PC-3 (cell line): Measurements from ENCODE around the gene KLK5. TPM values are rescaled to one million over a fixed set of nuclear protein-coding genes. Genes with fewer than 3 reads are reported as not detected.

ENCODE experiments used
- ATAC-seq: fragments of 200-7000 bp; cut with Tn5 transposase; 2 replicates; pipeline ENCODE4 v1.9.1; 2020; ENCODE audit warnings: mild to moderate bottlenecking, moderate library complexity
- BruUV-seq: library from RNA; stranded (reverse); fragments of 400-500 nt; replicated peaks from 2 replicates; lab custom pipeline; 2021; lab: Mats Ljungman, UMichigan
- CTCF ChIA-PET: fragments of 300-600 bp; sonication (Branson Sonifier 250); formaldehyde crosslinking; loops from one replicate; lab custom pipeline; 2022; ENCODE audit warnings: antibody characterized with exemption; lab: Charles Lee
- POLR2A ChIA-PET: fragments of 300-600 bp; sonication (Branson Sonifier 250); formaldehyde crosslinking; loops from one replicate; lab custom pipeline; 2022; ENCODE audit warnings: antibody characterized with exemption; ENCODE audit not compliant: unreplicated experiment; lab: Charles Lee
- DNase-seq: peaks from one replicate; pipeline ENCODE4 v3.0.0-alpha.2; 2015
- H2AFZ ChIP-seq: fragments of 300-600 bp; sonication (generic); 2 replicates; pipeline ENCODE4 v1.6.0; 2016; ENCODE audit warnings: antibody characterized with exemption, low read length
- H3F3A ChIP-seq: fragments of 300-600 bp; sonication (generic); one replicate; pipeline ENCODE4 v1.6.0; 2017; ENCODE audit warnings: antibody characterized with exemption, low read length, control low read depth, mild to moderate bottlenecking; ENCODE audit not compliant: unreplicated experiment
- H3K27ac ChIP-seq: fragments of 300-600 bp; sonication (generic); 2 replicates; pipeline ENCODE4 v1.5.1; 2016; ENCODE audit warnings: mild to moderate bottlenecking, low read length
- H3K27me3 ChIP-seq: fragments of 300-600 bp; sonication (generic); 2 replicates; pipeline ENCODE4 v1.6.1; 2016; ENCODE audit warnings: low read length, mixed read lengths
- H3K36me3 ChIP-seq: fragments of 300-600 bp; sonication (generic); 2 replicates; pipeline ENCODE4 v1.6.1; 2016; ENCODE audit warnings: low read depth, mixed run types, low read length, mixed read lengths
- H3K4me1 ChIP-seq: fragments of 300-600 bp; sonication (generic); 2 replicates; pipeline ENCODE4 v1.5.1; 2016; ENCODE audit warnings: low read length; ENCODE audit not compliant: insufficient read depth
- H3K4me2 ChIP-seq: fragments of 300-600 bp; sonication (generic); 2 replicates; pipeline ENCODE4 v1.6.0; 2016; ENCODE audit warnings: low read length
- H3K4me3 ChIP-seq: fragments of 300-600 bp; sonication (generic); 2 replicates; pipeline ENCODE4 v1.5.1; 2016; ENCODE audit warnings: mild to moderate bottlenecking, low read length, mixed read lengths
- H3K79me2 ChIP-seq: fragments of 300-600 bp; sonication (generic); 2 replicates; pipeline ENCODE4 v1.6.1; 2017; ENCODE audit warnings: low read length, mixed read lengths
- H3K9ac ChIP-seq: fragments of 300-600 bp; sonication (generic); 2 replicates; pipeline ENCODE4 v1.6.0; 2016; ENCODE audit warnings: mild to moderate bottlenecking, low read length
- H3K9me2 ChIP-seq: fragments of 300-600 bp; sonication (generic); replicated peaks from 2 replicates; pipeline ENCODE4 v1.6.1; 2016; ENCODE audit warnings: mixed run types, low read length, mixed read lengths
- H3K9me3 ChIP-seq: fragments of 300-600 bp; sonication (generic); 2 replicates; pipeline ENCODE4 v1.6.1; 2016; ENCODE audit warnings: low read length, mixed read lengths
- H4K20me1 ChIP-seq: fragments of 300-600 bp; sonication (generic); 2 replicates; pipeline ENCODE4 v1.6.1; 2016; ENCODE audit warnings: low read length, mixed read lengths
- EZH2 ChIP-seq: fragments of 300-600 bp; sonication (generic); IDR thresholded peaks from one replicate; pipeline ENCODE4 v1.6.1; 2017; ENCODE audit warnings: antibody characterized with exemption, mild to moderate bottlenecking, low read length; ENCODE audit not compliant: unreplicated experiment
- EZH2phosphoT487 ChIP-seq: fragments of 300-600 bp; sonication (generic); IDR thresholded peaks from 2 replicates; pipeline ENCODE4 v1.6.1; 2018; ENCODE audit warnings: mild to moderate bottlenecking, antibody characterized with exemption, low read length, borderline replicate concordance
- intact Hi-C: fragments of 100-400 bp; cut with micrococcal nuclease; formaldehyde crosslinking; loops from 2 replicates; pipeline ENCODE4 v1.9.0; 2023
- total RNA-seq: library from RNA; depleted of rRNA; stranded (reverse); fragments of >200 nt; gene quantifications from 2 replicates; pipeline ENCODE4 v1.2.3, GENCODE V29; 2014
- TF ChIP-seq, protein P1 (sequence below): fragments of 300-600 bp; sonication (generic); conservative IDR thresholded peaks from 2 replicates; pipeline ENCODE4 v1.5.1; 2017; ENCODE audit warnings: antibody characterized with exemption, low read depth, mild to moderate bottlenecking, low read length

The KLK5 gene
- total RNA-seq, 1 experiment from 2014 or later, result 59.0 TPM

GRCh38 chr19:50975766-50976165, 22.9 kb upstream of the KLK5 start:
- Histone ChIP-seq H3K27me3 (no peaks in the 10 kb centered on the region), H3K4me2 (peak overlapping the region; percentile 23), H4K20me1 (no peaks in the 10 kb centered on the region), H3K27ac (peak overlapping the region; percentile 45), H3K9me3 (no peaks in the 10 kb centered on the region), H3K4me3 (no peak overlapping the region), H3K9me2 (no peaks in the 10 kb centered on the region), H3K79me2 (no peaks in the 10 kb centered on the region), H3K4me1 (peaks cover 52% of the 10 kb centered on the region), H2AFZ (peak overlapping the region; percentile 45), H3K36me3 (no peaks in the 10 kb centered on the region), H3K9ac (no peak overlapping the region), H3F3A (peaks cover 8% of the 10 kb centered on the region)
- DNase-seq, result peak; percentile 98
- ChIA-PET POLR2A (interaction anchor here (0.6 kb wide), 1 partner anchor 171 kb away, joined by 8 read pairs; no protein-coding TSS in a partner anchor), CTCF (no interaction called here)
- intact Hi-C loops, result no loop called here
- BruUV-seq, result no TSS peak
- TF ChIP-seq EZH2phosphoT487 (no peak), EZH2 (no peak)
- TF ChIP-seq, protein P1, sequence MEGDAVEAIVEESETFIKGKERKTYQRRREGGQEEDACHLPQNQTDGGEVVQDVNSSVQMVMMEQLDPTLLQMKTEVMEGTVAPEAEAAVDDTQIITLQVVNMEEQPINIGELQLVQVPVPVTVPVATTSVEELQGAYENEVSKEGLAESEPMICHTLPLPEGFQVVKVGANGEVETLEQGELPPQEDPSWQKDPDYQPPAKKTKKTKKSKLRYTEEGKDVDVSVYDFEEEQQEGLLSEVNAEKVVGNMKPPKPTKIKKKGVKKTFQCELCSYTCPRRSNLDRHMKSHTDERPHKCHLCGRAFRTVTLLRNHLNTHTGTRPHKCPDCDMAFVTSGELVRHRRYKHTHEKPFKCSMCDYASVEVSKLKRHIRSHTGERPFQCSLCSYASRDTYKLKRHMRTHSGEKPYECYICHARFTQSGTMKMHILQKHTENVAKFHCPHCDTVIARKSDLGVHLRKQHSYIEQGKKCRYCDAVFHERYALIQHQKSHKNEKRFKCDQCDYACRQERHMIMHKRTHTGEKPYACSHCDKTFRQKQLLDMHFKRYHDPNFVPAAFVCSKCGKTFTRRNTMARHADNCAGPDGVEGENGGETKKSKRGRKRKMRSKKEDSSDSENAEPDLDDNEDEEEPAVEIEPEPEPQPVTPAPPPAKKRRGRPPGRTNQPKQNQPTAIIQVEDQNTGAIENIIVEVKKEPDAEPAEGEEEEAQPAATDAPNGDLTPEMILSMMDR, result no peak
- peak; percentile 94 for ATAC-seq

GRCh38 chr19:50974702-50975556, 22.1 kb upstream of the KLK5 start:
- H3K36me3 ChIP-seq, result no peaks in the 10 kb centered on the region
- intact Hi-C loops, result no loop called here
- TF ChIP-seq, protein P1, result no peak
- TF ChIP-seq EZH2, result no peak
- TF ChIP-seq EZH2phosphoT487, result no peak
- no peak overlapping the region for H3K9ac ChIP-seq
- H3K4me1 ChIP-seq, result peaks cover 60% of the 10 kb centered on the region
- CTCF ChIA-PET, result no interaction called here
- no peaks in the 10 kb centered on the region for H3K27me3 ChIP-seq
- H3K27ac ChIP-seq, result peak overlapping the region; percentile 55; the same call in 1 of the 2 replicates
- no peaks in the 10 kb centered on the region for H4K20me1 ChIP-seq
- H3K79me2 ChIP-seq, result no peaks in the 10 kb centered on the region
- H3K4me2 ChIP-seq, result 0 out of 2 replicates have a peak overlapping the region, but pooled peaks have one; percentile 23
- peaks cover 8% of the 10 kb centered on the region for H3F3A ChIP-seq
- ATAC-seq (no peak), DNase-seq (no peak)
- BruUV-seq, result no TSS peak
- no peak overlapping the region for H3K4me3 ChIP-seq
- H2AFZ ChIP-seq, result no peak overlapping the region
- POLR2A ChIA-PET, result interaction anchor here (0.5 to 0.6 kb wide), 2 partner anchors 171 to 1135 kb away, joined by 3 to 8 read pairs; no protein-coding TSS in a partner anchor
- no peaks in the 10 kb centered on the region for H3K9me3 ChIP-seq
- H3K9me2 ChIP-seq, result no peaks in the 10 kb centered on the region
